ENCODE measurements around the gene PPP2R5A. TPM values are rescaled to one million over a fixed set of nuclear protein-coding genes. Genes with fewer than 3 reads are reported as not detected.

The PPP2R5A gene
- total RNA-seq, 2 donors from 2014 or later = 52.1 to 52.4 TPM

DNA sequence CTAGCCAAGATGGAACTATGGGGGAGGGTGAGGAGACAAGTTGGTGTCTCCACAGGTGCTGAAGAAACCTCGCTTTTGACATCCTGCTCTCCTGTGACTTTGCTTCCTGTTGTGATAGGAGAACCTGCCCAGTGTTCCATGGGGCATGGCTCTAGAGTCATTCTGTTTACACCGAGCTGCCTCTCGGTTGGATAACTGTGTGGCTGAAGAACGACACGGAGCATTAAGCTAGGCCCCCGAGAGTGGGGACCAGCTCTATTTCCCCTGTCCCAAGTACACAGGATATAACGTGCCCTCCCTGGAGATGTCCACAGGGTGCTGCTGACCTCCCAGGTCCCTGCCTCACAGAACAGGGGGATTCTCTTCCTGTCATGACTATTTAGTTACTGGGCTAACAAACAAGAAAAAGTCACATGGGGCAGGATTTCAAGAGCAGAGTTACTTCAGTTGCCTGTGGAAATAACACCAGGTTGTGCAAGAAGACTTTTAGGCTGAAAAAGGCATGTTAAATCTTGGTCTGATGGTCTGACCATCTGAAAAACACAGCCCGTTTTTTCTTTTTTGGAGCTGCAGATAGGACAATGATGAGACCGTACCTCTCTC is 29.4 kb upstream of the PPP2R5A start:
- Mint-ChIP-seq H3K4me3 (peak overlapping the region; percentile 86), H3K36me3 (ENCODE audit: low read depth) (peaks cover 2% of the 10 kb centered on the region), H3K27me3 (no peaks in the 10 kb centered on the region), H3K4me1 (peaks cover 54% of the 10 kb centered on the region), H3K27ac (peak overlapping the region; percentile 93)
- ATAC-seq = peak; percentile 10
- DNase-seq = no peak
- H3K9me3 ChIP-seq (ENCODE audit: control insufficient read depth, low read length, poor library complexity, severe bottlenecking) = no peaks in the 10 kb centered on the region

GRCh38 chr1:212256369-212256768 is 28.8 kb upstream of the PPP2R5A start:
- ATAC-seq = peak; percentile 86
- peak overlapping the region; percentile 93 for H3K27ac Mint-ChIP-seq
- peaks cover 54% of the 10 kb centered on the region for H3K4me1 Mint-ChIP-seq
- H3K36me3 Mint-ChIP-seq (ENCODE audit: low read depth) = peaks cover 2% of the 10 kb centered on the region
- H3K4me3 Mint-ChIP-seq = peak overlapping the region; percentile 86
- no peak for DNase-seq
- no peaks in the 10 kb centered on the region for H3K9me3 ChIP-seq (ENCODE audit: control insufficient read depth, low read length, poor library complexity, severe bottlenecking)
- H3K27me3 Mint-ChIP-seq = no peaks in the 10 kb centered on the region

DNA sequence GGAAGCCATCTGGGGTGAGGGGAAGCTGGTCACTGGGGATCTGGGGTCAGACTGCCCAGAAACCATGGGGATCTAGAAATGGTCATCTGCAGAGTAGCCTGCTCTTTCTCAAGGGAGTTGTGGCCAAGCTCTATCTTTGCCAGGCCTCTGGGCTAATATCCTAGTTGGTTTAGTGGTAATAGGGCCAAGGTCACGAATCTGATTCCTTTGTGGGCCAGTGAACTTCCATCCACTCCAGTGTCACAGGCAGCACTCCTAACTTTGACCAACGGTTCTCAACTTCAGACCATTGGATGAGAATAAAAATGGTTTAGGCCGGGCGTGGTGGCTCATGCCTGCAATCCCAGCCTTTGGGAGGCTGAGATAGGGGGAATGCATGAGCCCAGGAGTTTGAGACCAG is 28.1 kb upstream of the PPP2R5A start:
- Mint-ChIP-seq H3K27me3 (no peaks in the 10 kb centered on the region), H3K36me3 (ENCODE audit: low read depth) (peaks cover 2% of the 10 kb centered on the region), H3K4me3 (no peak overlapping the region), H3K4me1 (peaks cover 59% of the 10 kb centered on the region), H3K27ac (peak overlapping the region; percentile 93)
- no peaks in the 10 kb centered on the region for H3K9me3 ChIP-seq (ENCODE audit: control insufficient read depth, low read length, poor library complexity, severe bottlenecking)
- no peak for DNase-seq
- ATAC-seq = no peak

DNA sequence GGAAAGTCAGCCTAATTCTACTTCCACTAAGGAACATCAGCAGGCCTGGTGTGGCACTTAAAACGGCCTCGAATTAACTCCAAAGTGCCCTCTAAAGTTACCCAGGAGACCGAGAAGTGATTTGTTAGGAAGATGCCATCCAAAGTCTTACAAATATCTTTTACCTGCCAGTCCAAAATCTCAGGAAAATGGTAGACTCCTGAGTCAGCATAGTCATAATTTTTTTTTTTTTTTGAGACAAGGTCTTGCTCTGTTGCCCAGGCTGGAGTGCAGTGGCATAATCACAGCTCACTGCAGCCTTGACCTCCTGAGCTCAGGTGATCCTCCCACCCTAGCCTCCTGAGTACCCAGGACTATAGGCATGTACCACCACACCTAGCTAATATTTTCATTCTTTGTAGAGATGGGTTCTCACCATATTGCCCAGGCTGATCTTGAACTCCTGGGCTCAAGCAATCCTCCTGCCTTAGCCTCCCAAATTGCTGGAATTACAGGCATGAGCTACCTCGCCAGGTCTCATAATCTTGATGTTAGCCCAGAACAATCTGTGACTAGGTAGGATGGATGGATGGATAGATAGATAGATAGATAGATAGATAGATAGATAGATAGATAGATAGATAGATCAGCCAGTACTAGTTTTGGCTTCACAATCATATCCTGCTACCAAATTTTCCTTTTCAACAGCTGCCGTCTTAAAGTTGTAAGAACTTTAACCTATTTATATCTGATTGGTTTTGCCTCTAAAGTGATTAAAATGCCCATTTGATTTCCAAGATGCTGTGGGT is 25.3 kb upstream of the PPP2R5A start:
- Mint-ChIP-seq H3K27me3 (no peaks in the 10 kb centered on the region), H3K4me1 (peaks cover 43% of the 10 kb centered on the region), H3K27ac (no peak overlapping the region), H3K4me3 (no peak overlapping the region), H3K36me3 (ENCODE audit: low read depth) (peaks cover 2% of the 10 kb centered on the region)
- no peak for ATAC-seq
- DNase-seq = no peak
- H3K9me3 ChIP-seq (ENCODE audit: control insufficient read depth, low read length, poor library complexity, severe bottlenecking) = no peaks in the 10 kb centered on the region

GRCh38 chr1:212260557-212261355 is 24.5 kb upstream of the PPP2R5A start:
- ATAC-seq (peak; percentile 20), DNase-seq (no peak)
- Mint-ChIP-seq H3K4me1 (peaks cover 36% of the 10 kb centered on the region), H3K4me3 (no peak overlapping the region), H3K27me3 (no peaks in the 10 kb centered on the region), H3K36me3 (ENCODE audit: low read depth) (peaks cover 2% of the 10 kb centered on the region), H3K27ac (no peak overlapping the region)
- H3K9me3 ChIP-seq (ENCODE audit: control insufficient read depth, low read length, poor library complexity, severe bottlenecking) = no peaks in the 10 kb centered on the region

- Mint-ChIP-seq H3K27me3 (no peaks in the 10 kb centered on the region), H3K4me3 (no peak overlapping the region), H3K27ac (no peak overlapping the region), H3K36me3 (ENCODE audit: low read depth) (peaks cover 2% of the 10 kb centered on the region), H3K4me1 (peaks cover 29% of the 10 kb centered on the region)
- H3K9me3 ChIP-seq (ENCODE audit: control insufficient read depth, low read length, poor library complexity, severe bottlenecking) = no peaks in the 10 kb centered on the region
- DNase-seq (no peak), ATAC-seq (no peak)
Observed at GRCh38 chr1:212261361-212261929, 23.8 kb upstream of the PPP2R5A start.

DNA sequence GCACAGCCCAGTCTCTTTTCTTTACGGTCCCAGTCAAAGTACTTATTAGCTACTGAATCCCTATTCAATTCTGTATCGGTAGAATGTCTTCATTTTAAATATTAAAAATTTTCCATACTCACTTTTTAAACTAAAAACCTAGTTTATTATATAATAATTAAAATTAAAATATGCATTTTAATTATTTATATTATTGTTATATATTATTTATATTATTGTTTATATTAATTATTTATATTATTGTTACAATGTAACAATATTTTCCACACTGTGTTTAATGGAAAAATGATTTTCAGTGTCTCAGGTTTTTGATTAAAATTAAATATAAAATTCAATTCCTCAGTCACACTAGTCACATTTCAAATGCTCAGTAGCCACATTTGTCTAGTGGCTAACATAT is 18.2 kb upstream of the PPP2R5A start:
- H3K4me1 Mint-ChIP-seq = peaks cover 7% of the 10 kb centered on the region
- H3K36me3 Mint-ChIP-seq (ENCODE audit: low read depth) = no peaks in the 10 kb centered on the region
- no peaks in the 10 kb centered on the region for H3K9me3 ChIP-seq (ENCODE audit: control insufficient read depth, low read length, poor library complexity, severe bottlenecking)
- no peak overlapping the region for H3K27ac Mint-ChIP-seq
- H3K27me3 Mint-ChIP-seq = no peaks in the 10 kb centered on the region
- no peak overlapping the region for H3K4me3 Mint-ChIP-seq
- DNase-seq (no peak), ATAC-seq (no peak)

DNA sequence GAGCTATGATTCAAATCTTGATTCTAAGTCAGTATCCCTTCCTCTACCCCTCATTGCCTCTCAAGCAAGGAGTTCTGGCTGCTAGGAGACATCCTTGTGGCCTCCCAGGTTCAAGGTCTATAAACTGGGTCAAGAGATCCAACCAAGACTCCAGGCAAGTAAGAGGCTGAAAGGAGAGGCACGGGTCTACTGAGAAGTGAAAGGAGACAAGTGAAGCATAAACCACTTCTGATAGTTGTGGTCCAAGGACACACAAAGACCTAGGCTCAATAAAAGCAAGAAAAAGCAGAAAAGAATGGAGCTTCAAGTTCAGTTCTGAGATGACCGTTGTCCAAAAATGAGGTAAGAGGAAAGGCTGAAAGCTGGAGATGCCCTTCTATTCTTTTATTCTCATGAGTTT is 17.8 kb upstream of the PPP2R5A start:
- H3K27ac Mint-ChIP-seq = no peak overlapping the region
- H3K27me3 Mint-ChIP-seq = no peaks in the 10 kb centered on the region
- DNase-seq = no peak
- H3K9me3 ChIP-seq (ENCODE audit: control insufficient read depth, low read length, poor library complexity, severe bottlenecking) = no peaks in the 10 kb centered on the region
- peaks cover 6% of the 10 kb centered on the region for H3K4me1 Mint-ChIP-seq
- H3K4me3 Mint-ChIP-seq = no peak overlapping the region
- H3K36me3 Mint-ChIP-seq (ENCODE audit: low read depth) = no peaks in the 10 kb centered on the region
- no peak for ATAC-seq

DNA sequence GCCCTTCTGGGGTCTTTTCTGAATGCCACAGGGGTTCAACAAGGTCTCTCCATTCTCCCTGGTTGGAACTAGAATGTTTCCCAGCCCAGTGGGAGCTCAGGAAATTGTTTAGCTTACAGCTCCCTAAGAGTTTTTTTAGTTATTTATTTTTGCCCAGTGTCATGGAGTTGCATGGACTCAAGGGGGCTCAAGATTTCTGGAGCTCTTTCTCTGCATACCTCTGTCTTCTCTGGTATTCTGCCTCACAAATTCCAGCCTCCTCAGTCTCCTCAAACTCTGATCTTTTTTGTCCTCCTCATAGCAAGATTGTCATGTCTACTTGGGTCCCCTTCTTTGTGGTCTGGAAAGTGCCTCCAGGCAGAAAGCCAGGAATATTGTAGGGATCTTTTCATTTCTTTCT is 15.9 kb upstream of the PPP2R5A start:
- H3K27ac Mint-ChIP-seq = no peak overlapping the region
- ATAC-seq = no peak
- H3K9me3 ChIP-seq (ENCODE audit: control insufficient read depth, low read length, poor library complexity, severe bottlenecking) = no peaks in the 10 kb centered on the region
- H3K4me3 Mint-ChIP-seq = no peak overlapping the region
- peaks cover 6% of the 10 kb centered on the region for H3K4me1 Mint-ChIP-seq
- no peaks in the 10 kb centered on the region for H3K27me3 Mint-ChIP-seq
- no peak for DNase-seq
- H3K36me3 Mint-ChIP-seq (ENCODE audit: low read depth) = no peaks in the 10 kb centered on the region

DNA sequence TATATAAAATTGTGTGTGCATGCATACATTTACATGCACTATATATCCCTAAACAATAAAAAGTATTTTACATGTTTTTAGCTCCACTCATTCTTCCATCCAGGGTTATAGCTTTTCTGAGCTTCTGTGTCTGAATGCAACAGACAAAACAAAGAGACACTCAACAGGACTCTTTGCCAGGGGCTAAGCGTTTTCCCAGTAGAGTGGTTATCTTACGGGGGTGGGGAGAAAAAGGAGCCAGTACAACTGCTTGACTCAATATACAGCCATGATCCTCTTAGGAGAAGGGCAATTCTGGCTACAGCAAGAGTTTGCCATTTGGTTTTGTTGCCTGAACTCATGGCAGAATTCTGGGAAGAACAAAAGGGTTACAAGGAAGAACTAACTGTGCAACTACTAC is 14.6 kb upstream of the PPP2R5A start:
- Mint-ChIP-seq H3K36me3 (ENCODE audit: low read depth) (no peaks in the 10 kb centered on the region), H3K27ac (no peak overlapping the region), H3K4me1 (peaks cover 6% of the 10 kb centered on the region), H3K4me3 (no peak overlapping the region), H3K27me3 (no peaks in the 10 kb centered on the region)
- no peak for ATAC-seq
- no peaks in the 10 kb centered on the region for H3K9me3 ChIP-seq (ENCODE audit: control insufficient read depth, low read length, poor library complexity, severe bottlenecking)
- DNase-seq = no peak

GRCh38 chr1:212271234-212271633 is 14.0 kb upstream of the PPP2R5A start:
- Mint-ChIP-seq H3K4me1 (peaks cover 6% of the 10 kb centered on the region), H3K27me3 (no peaks in the 10 kb centered on the region), H3K27ac (no peak overlapping the region), H3K36me3 (ENCODE audit: low read depth) (no peaks in the 10 kb centered on the region), H3K4me3 (no peak overlapping the region)
- no peak for DNase-seq
- no peak for ATAC-seq
- H3K9me3 ChIP-seq (ENCODE audit: control insufficient read depth, low read length, poor library complexity, severe bottlenecking) = no peaks in the 10 kb centered on the region

GRCh38 chr1:212271823-212272485 is 13.3 kb upstream of the PPP2R5A start:
- Mint-ChIP-seq H3K27ac (no peak overlapping the region), H3K4me1 (peaks cover 6% of the 10 kb centered on the region)
- ATAC-seq = no peak

DNA sequence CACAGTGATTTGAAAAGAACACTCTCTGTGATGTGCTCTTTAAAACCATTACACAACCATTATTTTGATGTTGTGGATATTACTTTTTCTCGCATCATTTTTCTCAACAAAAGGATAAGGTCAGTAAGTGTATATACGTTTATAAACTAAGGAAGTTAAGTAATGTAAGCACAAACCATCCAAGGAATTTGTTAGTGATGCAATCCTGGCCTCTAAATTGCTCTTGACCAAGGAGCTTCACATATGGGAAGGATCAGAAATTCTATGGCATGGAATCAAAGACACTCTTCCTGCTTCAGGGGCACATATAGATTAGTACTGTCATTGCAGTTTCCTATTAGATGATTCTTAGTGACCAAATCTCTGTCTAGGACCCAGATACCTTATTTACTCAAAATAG is 3.6 kb upstream of the PPP2R5A start:
- peaks cover 3% of the 10 kb centered on the region for H3K36me3 Mint-ChIP-seq (ENCODE audit: low read depth)
- H3K4me3 Mint-ChIP-seq = no peak overlapping the region
- H3K27ac Mint-ChIP-seq = no peak overlapping the region

More at GRCh38 chr1:212271823-212272485, 13.3 kb upstream of the PPP2R5A start:
- Mint-ChIP-seq H3K27me3 (no peaks in the 10 kb centered on the region), H3K4me3 (no peak overlapping the region), H3K36me3 (ENCODE audit: low read depth) (no peaks in the 10 kb centered on the region)
- no peak for DNase-seq
- no peaks in the 10 kb centered on the region for H3K9me3 ChIP-seq (ENCODE audit: control insufficient read depth, low read length, poor library complexity, severe bottlenecking)

More for the DNA sequence above, 3.6 kb upstream of the PPP2R5A start:
- ATAC-seq (no peak), DNase-seq (no peak)
- H3K9me3 ChIP-seq (ENCODE audit: control insufficient read depth, low read length, poor library complexity, severe bottlenecking) = no peaks in the 10 kb centered on the region
- H3K4me1 Mint-ChIP-seq = peaks cover 16% of the 10 kb centered on the region
- no peaks in the 10 kb centered on the region for H3K27me3 Mint-ChIP-seq

All from T-helper 17 cell (primary cell).